H1 (cell line): ENCODE results near the gene RGS5. TPM values are rescaled to one million over a fixed set of nuclear protein-coding genes. Genes with fewer than 3 reads are reported as not detected.

Experiments used
- CTCF ChIA-PET: fragments of 300-600 bp; sonication (Branson Sonifier 250); formaldehyde crosslinking; loops from one replicate; lab custom pipeline; 2021; ENCODE audit not compliant: partially characterized antibody; lab: Charles Lee
- POLR2A ChIA-PET: fragments of 300-600 bp; sonication (Branson Sonifier 250); formaldehyde crosslinking; loops from one replicate; lab custom pipeline; 2021; ENCODE audit warnings: inconsistent platforms; ENCODE audit not compliant: partially characterized antibody; lab: Charles Lee
- DNase-seq, 2 experiments: peaks; one replicate each; pipeline versions ENCODE4 v3.0.0 to v3.0.0-alpha.2; 2010 to 2022; ENCODE audit warnings: low spot score in 2 of 2, low read depth in 1 of 2, mixed read lengths in 1 of 2
- FAIRE-seq: peaks from 2 replicates; lab custom pipeline; 2011; peaks lifted over from hg19 to GRCh38; lab: Jason Lieb, UNC
- H2AFZ ChIP-seq: 2 replicates; pipeline ENCODE4 v1.8.1; 2012; ENCODE audit warnings: low read length, inconsistent platforms
- H2AK5ac ChIP-seq: 2 replicates; pipeline ENCODE4 v1.6.1; 2013; ENCODE audit warnings: low read depth, low read length
- H2BK120ac ChIP-seq: replicated peaks from 2 replicates; pipeline ENCODE3; 2013; ENCODE audit warnings: low read depth, low read length, inconsistent platforms
- H2BK12ac ChIP-seq: 2 replicates; pipeline ENCODE4 v1.6.1; 2013; ENCODE audit warnings: low read depth, low read length
- H2BK15ac ChIP-seq: 2 replicates; pipeline ENCODE4 v1.6.1; 2013; ENCODE audit warnings: low read length
- H2BK20ac ChIP-seq: 2 replicates; pipeline ENCODE4 v1.6.1; 2013; ENCODE audit warnings: low read length
- H2BK5ac ChIP-seq: 2 replicates; pipeline ENCODE4 v1.6.1; 2013; ENCODE audit warnings: low read depth, low read length
- H3K14ac ChIP-seq: 2 replicates; pipeline ENCODE4 v1.6.1; 2013; ENCODE audit warnings: inconsistent platforms; ENCODE audit not compliant: insufficient read length
- H3K18ac ChIP-seq: 2 replicates; pipeline ENCODE4 v1.6.1; 2013; ENCODE audit warnings: low read length; ENCODE audit errors: extremely low read depth
- H3K23ac ChIP-seq: 2 replicates; pipeline ENCODE4 v1.6.1; 2013; ENCODE audit warnings: inconsistent platforms; ENCODE audit not compliant: insufficient read length
- H3K23me2 ChIP-seq: 2 replicates; pipeline ENCODE4 v1.6.1; 2013; ENCODE audit warnings: low read depth, low read length
- H3K27ac ChIP-seq: 2 replicates; pipeline ENCODE4 v1.6.1; 2011; ENCODE audit warnings: low read depth, low read length, inconsistent platforms
- H3K27me3 ChIP-seq, 4 experiments: replicated peaks in 1 of 4; 1 replicate in 1 of 4; 2 replicates in 3 of 4; pipeline versions ENCODE4 v1.6.1 to v1.8.1; 2011 to 2013; ENCODE audit warnings: low read length in 3 of 4, mild to moderate bottlenecking in 3 of 4, inconsistent platforms in 2 of 4, mixed read lengths in 2 of 4, moderate library complexity in 1 of 4; ENCODE audit not compliant: control insufficient read depth in 3 of 4, insufficient read depth in 3 of 4; ENCODE audit errors: extremely low read depth in 1 of 4
- H3K36me3 ChIP-seq, 4 experiments: 2 replicates each; pipeline versions ENCODE4 v1.6.1 to v1.8.1; 2011 to 2013; ENCODE audit warnings: mild to moderate bottlenecking in 4 of 4, low read length in 3 of 4, moderate library complexity in 2 of 4, control low read depth in 1 of 4, inconsistent platforms in 1 of 4; ENCODE audit not compliant: insufficient read depth in 4 of 4, control insufficient read depth in 2 of 4
- H3K4ac ChIP-seq: replicated peaks from 2 replicates; pipeline ENCODE3; 2013; ENCODE audit warnings: low read length, low read depth, mixed read lengths, inconsistent platforms; ENCODE audit not compliant: insufficient read length
- H3K4me1 ChIP-seq, 4 experiments: replicated peaks in 1 of 4; 1 replicate in 1 of 4; 2 replicates in 3 of 4; pipeline versions ENCODE4 v1.6.1 to v1.8.1; 2011 to 2013; ENCODE audit warnings: low read length in 3 of 4, inconsistent platforms in 2 of 4, mixed read lengths in 1 of 4; ENCODE audit not compliant: insufficient read depth in 4 of 4, control insufficient read depth in 3 of 4
- H3K4me2 ChIP-seq, 2 experiments: 2 replicates each; pipeline versions ENCODE4 v1.6.1 to v1.8.1; 2011 to 2013; ENCODE audit warnings: low read depth in 2 of 2, low read length in 2 of 2, control low read depth in 1 of 2, inconsistent platforms in 1 of 2, mild to moderate bottlenecking in 1 of 2; ENCODE audit not compliant: insufficient read depth in 1 of 2
- H3K4me3 ChIP-seq, 4 experiments: fragments of 200-600, 300-600 bp in 1 of 4; sonication (generic), shearing (Covaris generic), sonication (Bioruptor Twin) in 1 of 4; 2 replicates each; pipeline versions ENCODE4 v1.5.1 to v1.8.1; 2011 to 2016; ENCODE audit warnings: low read length in 4 of 4, low read depth in 3 of 4, control low read depth in 2 of 4, inconsistent platforms in 2 of 4, mild to moderate bottlenecking in 2 of 4, mixed read lengths in 1 of 4, moderate library complexity in 1 of 4; ENCODE audit not compliant: insufficient read depth in 2 of 4; ENCODE audit errors: extremely low read depth in 1 of 4
- H3K56ac ChIP-seq: replicated peaks from 2 replicates; pipeline ENCODE3; 2013; ENCODE audit warnings: low read depth, mild to moderate bottlenecking, mixed read lengths, low read length, inconsistent platforms; ENCODE audit not compliant: insufficient read length
- H3K79me1 ChIP-seq: 2 replicates; pipeline ENCODE4 v1.6.1; 2013; ENCODE audit warnings: low read depth, low read length, control low read depth
- H3K79me2 ChIP-seq, 2 experiments: 2 replicates each; pipeline versions ENCODE4 v1.6.1 to v1.8.1; 2012 to 2013; ENCODE audit warnings: low read length in 2 of 2, mild to moderate bottlenecking in 2 of 2, inconsistent platforms in 1 of 2; ENCODE audit not compliant: insufficient read depth in 2 of 2, control insufficient read depth in 1 of 2
- H3K9ac ChIP-seq, 4 experiments: replicated peaks in 1 of 4; 1 replicate in 1 of 4; 2 replicates in 3 of 4; pipeline versions ENCODE4 v1.6.1 to v1.8.1; 2011 to 2013; ENCODE audit warnings: low read depth in 3 of 4, low read length in 3 of 4, control low read depth in 2 of 4, mild to moderate bottlenecking in 2 of 4, moderate library complexity in 2 of 4, inconsistent platforms in 1 of 4; ENCODE audit errors: extremely low read depth in 1 of 4
- H3K9me3 ChIP-seq, 2 experiments: 2 replicates each; pipeline versions ENCODE4 v1.6.1 to v1.8.1; 2012 to 2013; ENCODE audit warnings: mild to moderate bottlenecking in 2 of 2, moderate library complexity in 2 of 2, control low read depth in 1 of 2, inconsistent platforms in 1 of 2, low read depth in 1 of 2, low read length in 1 of 2, mixed read lengths in 1 of 2; ENCODE audit not compliant: insufficient read depth in 2 of 2
- H4K20me1 ChIP-seq, 2 experiments: replicated peaks in 1 of 2; 2 replicates each; pipeline versions ENCODE3 to v1.8.1; 2011 to 2013; ENCODE audit warnings: inconsistent platforms in 2 of 2, low read length in 2 of 2, mild to moderate bottlenecking in 1 of 2; ENCODE audit not compliant: insufficient read depth in 2 of 2, control insufficient read depth in 1 of 2
- H4K5ac ChIP-seq: 2 replicates; pipeline ENCODE4 v1.6.1; 2013; ENCODE audit warnings: low read length, low read depth, mixed read lengths, inconsistent platforms; ENCODE audit not compliant: insufficient read length
- H4K8ac ChIP-seq: 2 replicates; pipeline ENCODE4 v1.8.0; 2013; ENCODE audit warnings: mild to moderate bottlenecking, moderate library complexity, low read length, inconsistent platforms; ENCODE audit not compliant: insufficient read depth; ENCODE audit errors: extremely low read depth
- H4K91ac ChIP-seq: replicated peaks from 2 replicates; pipeline ENCODE3; 2013; ENCODE audit warnings: low read length, mixed read lengths, inconsistent platforms; ENCODE audit not compliant: insufficient read length
- TAF7 ChIP-seq: optimal IDR thresholded peaks from 2 replicates; pipeline ENCODE3; 2011; ENCODE audit warnings: low read depth, mild to moderate bottlenecking, inconsistent platforms, low read length, moderate library complexity, borderline replicate concordance
- WGBS, 2 experiments: shearing (Covaris generic) in 1 of 2; methylation state at CpG; one replicate each; pipeline versions ENCODE4 v1.1.6 to v1.1.7; 2013 to 2015; ENCODE audit warnings: low lambda C conversion rate in 2 of 2, mixed read lengths in 2 of 2, inconsistent platforms in 1 of 2, low coverage in 1 of 2, missing lambda C conversion rate in 1 of 2; ENCODE audit not compliant: insufficient replicate concordance in 2 of 2, insufficient coverage in 1 of 2, insufficient read length in 1 of 2; ENCODE audit errors: extremely low coverage in 1 of 2, missing lambda C conversion rate in 1 of 2; 5-methylcytosine and 5-hydroxymethylcytosine counted together
- polyA plus RNA-seq, 7 experiments: library from polyadenylated mRNA; depleted of rRNA in 3 of 7; stranded (reverse) in 5 of 7; unstranded in 2 of 7; fragments of >200 nt in 5 of 7; fragments of 200-250 nt in 2 of 7; gene quantifications; 1 replicate in 5 of 7; 2 replicates in 1 of 7; 4 replicates in 1 of 7; pipeline versions ENCODE4 v1.2.1 to v1.2.3, GENCODE V29; 2011 to 2013; ENCODE audit warnings: missing spikeins in 2 of 7, mixed read lengths in 2 of 7
- total RNA-seq: library from RNA; stranded (reverse); fragmentation: NEBNext Ultra II Directional; extraction: Animal tissue kit (Norgen Biotek cat#: 25700); gene quantifications from 2 replicates; pipeline ENCODE4 v1.2.1, GENCODE V29; 2021

RGS5 gene
- total and polyA plus RNA-seq, 2 of the 8 experiments (the other 6 are each of a cell fraction or from before 2014, with no cell fraction given) = 75.5 to 103 TPM

DNA sequence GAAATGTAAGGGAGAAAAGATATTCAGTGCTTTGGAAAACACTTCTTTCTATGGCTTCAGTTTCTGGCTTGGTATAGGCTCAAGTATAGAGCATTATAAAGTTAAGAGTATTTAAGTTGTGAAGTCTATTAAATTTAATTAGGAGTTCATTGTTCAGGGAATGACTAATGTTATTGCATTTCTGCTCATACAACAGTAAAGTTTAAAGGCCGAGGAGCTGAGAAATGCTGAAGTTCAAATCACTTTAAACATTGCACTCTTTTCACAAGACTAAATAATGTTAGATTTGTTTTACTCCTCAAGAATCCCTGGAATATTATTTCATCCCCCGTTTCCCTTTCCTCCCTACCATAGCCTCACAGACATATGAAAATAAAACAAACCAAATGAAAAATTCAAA, 30.1 kb downstream of the RGS5 start:
- FAIRE-seq (no peak), DNase-seq (no peak)
- POLR2A ChIA-PET = no interaction called here
- 74% methylated on average over 2 of the region's 2 CpGs; no CpG with 5 or more reads in 1 of the 2 experiments for WGBS, 2 experiments
- no peaks in the 10 kb centered on the region for H3K9me3 ChIP-seq
- no peak overlapping the region for H3K27ac ChIP-seq
- peaks cover 0 to 3% (median 0%) of the 10 kb centered on the region in 4 experiments; a peak in 1 of 8 replicates for H3K36me3 ChIP-seq
- H4K91ac ChIP-seq = no peak overlapping the region
- H2BK15ac ChIP-seq = no peak overlapping the region
- H3K79me2 ChIP-seq = no peaks in the 10 kb centered on the region
- no peak overlapping the region for H3K4me2 ChIP-seq
- H2AK5ac ChIP-seq = no peak overlapping the region
- H3K79me1 ChIP-seq = no peaks in the 10 kb centered on the region
- no peak overlapping the region for H2AFZ ChIP-seq
- no peak overlapping the region for H2BK20ac ChIP-seq
- H3K4me3 ChIP-seq = no peak overlapping the region
- H4K20me1 ChIP-seq = no peaks in the 10 kb centered on the region
- no peak overlapping the region for H3K18ac ChIP-seq
- H3K27me3 ChIP-seq = no peaks in the 10 kb centered on the region
- H4K8ac ChIP-seq = no peak overlapping the region
- H2BK5ac ChIP-seq = no peak overlapping the region
- H4K5ac ChIP-seq = no peak overlapping the region
- CTCF ChIA-PET = interaction anchor here (0.8 to 1.2 kb wide), 2 partner anchors 8 to 183 kb away, joined by 3 to 4 read pairs; no protein-coding TSS in a partner anchor
- H3K14ac ChIP-seq = no peak overlapping the region
- no peak overlapping the region for H2BK12ac ChIP-seq
- no peak overlapping the region for H3K9ac ChIP-seq
- H3K4me1 ChIP-seq = no peaks in the 10 kb centered on the region; a peak in 1 of 7 replicates
- H3K23ac ChIP-seq = no peak overlapping the region
- H2BK120ac ChIP-seq = no peak overlapping the region
- H3K56ac ChIP-seq = no peak overlapping the region
- no peak overlapping the region for H3K4ac ChIP-seq
- H3K23me2 ChIP-seq = no peaks in the 10 kb centered on the region
- TF ChIP-seq TAF7 = no peak
